ENCODE measurements around the gene NDUFB5. TPM values are rescaled to one million over a fixed set of nuclear protein-coding genes. Genes with fewer than 3 reads are reported as not detected.
"Not testable (repeated sequence)": the region's sequence is repeated elsewhere in the genome, so short reads cannot be mapped to it uniquely, and the experiment has no call there.

Gene NDUFB5
- total RNA-seq, 1 experiment from 2014 or later, result 96.2 TPM

- Histone ChIP-seq H3K9me3 (ENCODE audit: low read depth, low read length, poor library complexity, severe bottlenecking) (no peaks in the 10 kb centered on the region), H3K36me3 (ENCODE audit: insufficient read depth, low read length, poor library complexity, severe bottlenecking) (no peaks in the 10 kb centered on the region), H3K27me3 (replicated peaks; ENCODE audit: insufficient read depth, low read depth, low read length, poor library complexity) (no peaks in the 10 kb centered on the region), H3K27ac (ENCODE audit: low read depth, low read length, poor library complexity, severe bottlenecking) (no peak overlapping the region), H3K4me1 (ENCODE audit: insufficient read depth, low read length, poor library complexity, severe bottlenecking) (no peaks in the 10 kb centered on the region), H3K4me3 (ENCODE audit: low read depth, low read length, poor library complexity, severe bottlenecking) (no peak overlapping the region)
- BruUV-seq (replicated peaks), result no TSS peak
- TF ChIP-seq, protein P1, sequence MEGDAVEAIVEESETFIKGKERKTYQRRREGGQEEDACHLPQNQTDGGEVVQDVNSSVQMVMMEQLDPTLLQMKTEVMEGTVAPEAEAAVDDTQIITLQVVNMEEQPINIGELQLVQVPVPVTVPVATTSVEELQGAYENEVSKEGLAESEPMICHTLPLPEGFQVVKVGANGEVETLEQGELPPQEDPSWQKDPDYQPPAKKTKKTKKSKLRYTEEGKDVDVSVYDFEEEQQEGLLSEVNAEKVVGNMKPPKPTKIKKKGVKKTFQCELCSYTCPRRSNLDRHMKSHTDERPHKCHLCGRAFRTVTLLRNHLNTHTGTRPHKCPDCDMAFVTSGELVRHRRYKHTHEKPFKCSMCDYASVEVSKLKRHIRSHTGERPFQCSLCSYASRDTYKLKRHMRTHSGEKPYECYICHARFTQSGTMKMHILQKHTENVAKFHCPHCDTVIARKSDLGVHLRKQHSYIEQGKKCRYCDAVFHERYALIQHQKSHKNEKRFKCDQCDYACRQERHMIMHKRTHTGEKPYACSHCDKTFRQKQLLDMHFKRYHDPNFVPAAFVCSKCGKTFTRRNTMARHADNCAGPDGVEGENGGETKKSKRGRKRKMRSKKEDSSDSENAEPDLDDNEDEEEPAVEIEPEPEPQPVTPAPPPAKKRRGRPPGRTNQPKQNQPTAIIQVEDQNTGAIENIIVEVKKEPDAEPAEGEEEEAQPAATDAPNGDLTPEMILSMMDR (conservative IDR thresholded peaks at IDR 0.05; ENCODE audit: low read depth, low read length), result no peak
- no peak for TF ChIP-seq EZH2 (IDR thresholded peaks at IDR 0.05; ENCODE audit: borderline replicate concordance, low read depth, low read length, poor library complexity, severe bottlenecking)
- no peak for DNase-seq (ENCODE audit: low spot score)
- ChIA-PET CTCF (no interaction called here), POLR2A (ENCODE audit: low non-redundant PET) (no interaction called here)
- intact Hi-C loops (cut with micrococcal nuclease; ENCODE audit: unreplicated experiment), result no loop called here
Measured at GRCh38 chr3:179640469-179640868, 35.9 kb downstream of the NDUFB5 start.

DNA sequence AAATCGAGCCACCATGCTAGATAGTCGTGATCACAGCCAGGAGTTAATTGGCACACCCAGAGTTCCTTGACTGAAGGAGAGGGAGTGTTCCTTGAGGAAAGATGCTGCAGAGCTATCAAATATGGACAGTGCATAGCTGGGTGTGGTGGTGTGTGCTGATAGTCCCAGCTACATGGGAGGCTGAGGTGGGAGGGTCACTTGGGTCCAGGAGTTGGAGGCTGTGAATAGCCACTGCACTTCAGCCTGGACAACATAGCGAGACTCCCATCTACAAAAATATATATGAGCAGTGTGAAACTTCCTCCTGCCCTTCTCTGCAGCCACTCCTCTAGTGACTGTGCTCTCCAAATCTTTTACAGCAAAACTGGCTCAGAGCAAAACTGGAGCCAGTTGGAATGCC, 38.3 kb downstream of the NDUFB5 start:
- no peak for DNase-seq (ENCODE audit: low spot score)
- Histone ChIP-seq H3K9me3 (ENCODE audit: low read depth, low read length, poor library complexity, severe bottlenecking) (no peaks in the 10 kb centered on the region), H3K27me3 (replicated peaks; ENCODE audit: insufficient read depth, low read depth, low read length, poor library complexity) (no peaks in the 10 kb centered on the region), H3K36me3 (ENCODE audit: insufficient read depth, low read length, poor library complexity, severe bottlenecking) (no peaks in the 10 kb centered on the region), H3K27ac (ENCODE audit: low read depth, low read length, poor library complexity, severe bottlenecking) (no peak overlapping the region), H3K4me3 (ENCODE audit: low read depth, low read length, poor library complexity, severe bottlenecking) (no peak overlapping the region), H3K4me1 (ENCODE audit: insufficient read depth, low read length, poor library complexity, severe bottlenecking) (no peaks in the 10 kb centered on the region)
- intact Hi-C loops (cut with micrococcal nuclease; ENCODE audit: unreplicated experiment), result no loop called here
- TF ChIP-seq, protein P1 (conservative IDR thresholded peaks at IDR 0.05; ENCODE audit: low read depth, low read length), result no peak
- TF ChIP-seq EZH2 (IDR thresholded peaks at IDR 0.05; ENCODE audit: borderline replicate concordance, low read depth, low read length, poor library complexity, severe bottlenecking), result no peak
- POLR2A ChIA-PET (ENCODE audit: low non-redundant PET), result no interaction called here
- CTCF ChIA-PET, result no interaction called here
- no TSS peak for BruUV-seq (replicated peaks)

- POLR2A ChIA-PET (ENCODE audit: low non-redundant PET), result interaction anchor here (0.6 kb wide), 1 partner anchor 564 kb away, joined by 6 read pairs; no protein-coding TSS in a partner anchor
- CTCF ChIA-PET, result not testable (repeated sequence)
Measured at GRCh38 chr3:179643837-179644236, 39.2 kb downstream of the NDUFB5 start.

DNA sequence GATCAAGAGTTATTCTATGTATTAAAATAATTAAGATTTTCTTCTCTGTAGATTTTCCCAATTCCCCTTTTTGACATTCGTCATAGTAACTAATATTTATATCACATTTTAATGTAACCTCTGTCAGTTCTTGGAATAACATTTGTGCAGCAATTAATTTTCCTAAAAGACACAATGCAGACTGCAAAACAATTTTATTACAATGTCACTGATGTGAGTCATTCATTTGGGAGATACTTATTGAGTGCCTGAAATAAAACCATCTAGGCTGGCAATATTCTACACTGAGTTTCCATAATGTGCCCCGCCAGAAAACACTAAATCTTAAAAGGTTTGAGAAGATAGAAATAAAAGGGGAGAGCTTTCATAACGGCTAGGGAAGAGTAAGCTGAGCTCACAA, 41.6 kb downstream of the NDUFB5 start:
- no peaks in the 10 kb centered on the region for H3K4me1 ChIP-seq (ENCODE audit: insufficient read depth, low read length, poor library complexity, severe bottlenecking)
- H3K36me3 ChIP-seq (ENCODE audit: insufficient read depth, low read length, poor library complexity, severe bottlenecking), result no peaks in the 10 kb centered on the region
- TF ChIP-seq EZH2 (IDR thresholded peaks at IDR 0.05; ENCODE audit: borderline replicate concordance, low read depth, low read length, poor library complexity, severe bottlenecking), result no peak
- TF ChIP-seq, protein P1 (conservative IDR thresholded peaks at IDR 0.05; ENCODE audit: low read depth, low read length), result no peak
- H3K27me3 ChIP-seq (replicated peaks; ENCODE audit: insufficient read depth, low read depth, low read length, poor library complexity), result no peaks in the 10 kb centered on the region
- BruUV-seq (replicated peaks), result no TSS peak
- CTCF ChIA-PET, result no interaction called here
- intact Hi-C loops (cut with micrococcal nuclease; ENCODE audit: unreplicated experiment), result no loop called here
- DNase-seq (ENCODE audit: low spot score), result no peak
- H3K9me3 ChIP-seq (ENCODE audit: low read depth, low read length, poor library complexity, severe bottlenecking), result no peaks in the 10 kb centered on the region
- H3K4me3 ChIP-seq (ENCODE audit: low read depth, low read length, poor library complexity, severe bottlenecking), result no peak overlapping the region
- POLR2A ChIA-PET (ENCODE audit: low non-redundant PET), result no interaction called here
- no peak overlapping the region for H3K27ac ChIP-seq (ENCODE audit: low read depth, low read length, poor library complexity, severe bottlenecking)

More at GRCh38 chr3:179643837-179644236, 39.2 kb downstream of the NDUFB5 start:
- H3K9me3 ChIP-seq (ENCODE audit: low read depth, low read length, poor library complexity, severe bottlenecking); H3K4me1 ChIP-seq (ENCODE audit: insufficient read depth, low read length, poor library complexity, severe bottlenecking); BruUV-seq (replicated peaks); H3K27ac ChIP-seq (ENCODE audit: low read depth, low read length, poor library complexity, severe bottlenecking); DNase-seq (ENCODE audit: low spot score); intact Hi-C loops (cut with micrococcal nuclease; ENCODE audit: unreplicated experiment); H3K4me3 ChIP-seq (ENCODE audit: low read depth, low read length, poor library complexity, severe bottlenecking); H3K36me3 ChIP-seq (ENCODE audit: insufficient read depth, low read length, poor library complexity, severe bottlenecking); H3K27me3 ChIP-seq (replicated peaks; ENCODE audit: insufficient read depth, low read depth, low read length, poor library complexity): not testable (repeated sequence)
